Measurements from ENCODE around the gene GRM8. TPM values are rescaled to one million over a fixed set of nuclear protein-coding genes. Genes with fewer than 3 reads are reported as not detected.

Gene GRM8
- total and polyA plus RNA-seq, 2 donors = 0.27 to 0.38 TPM

- Histone ChIP-seq H3K4me1 (ENCODE audit: control insufficient read depth in 2 of 2, insufficient read depth in 2 of 2, low read length in 2 of 2) (no peaks in the 10 kb centered on the region), H3K9me3 (ENCODE audit: control insufficient read depth in 2 of 2, insufficient read depth in 1 of 2, low read length in 1 of 2) (no peaks in the 10 kb centered on the region), H3K4me3 (ENCODE audit: low read length in 2 of 2) (no peak overlapping the region), H3K27me3 (ENCODE audit: control insufficient read depth in 2 of 2, insufficient read depth in 1 of 2, low read length in 1 of 2) (no peaks in the 10 kb centered on the region), H3K36me3 (ENCODE audit: control insufficient read depth in 2 of 2, insufficient read depth in 2 of 2, low read length in 1 of 2) (no peaks in the 10 kb centered on the region), H3K27ac (ENCODE audit: low read depth in 1 of 2, low read length in 1 of 2) (no peak overlapping the region)
- 87% methylated on average over 4 of the region's 4 CpGs for WGBS
- DNase-seq (ENCODE audit: low read depth in 6 of 9, low spot score in 9 of 9) = no peak
These were observed 589.9 kb downstream of the GRM8 start for GRCh38 chr7:126662856-126663255.

GRCh38 chr7:126659124-126659523 lies 593.6 kb downstream of the GRM8 start:
- no peaks in the 10 kb centered on the region for H3K36me3 ChIP-seq (ENCODE audit: control insufficient read depth in 2 of 2, insufficient read depth in 2 of 2, low read length in 1 of 2)
- H3K27me3 ChIP-seq (ENCODE audit: control insufficient read depth in 2 of 2, insufficient read depth in 1 of 2, low read length in 1 of 2) = no peaks in the 10 kb centered on the region
- DNase-seq (ENCODE audit: low read depth in 6 of 9, low spot score in 9 of 9) = no peak
- 50% methylated on average over 3 of the region's 3 CpGs for WGBS
- H3K27ac ChIP-seq (ENCODE audit: low read depth in 1 of 2, low read length in 1 of 2) = no peak overlapping the region
- peaks cover 0 to 2% of the 10 kb centered on the region in 2 donors for H3K9me3 ChIP-seq (ENCODE audit: control insufficient read depth in 2 of 2, insufficient read depth in 1 of 2, low read length in 1 of 2)
- H3K4me1 ChIP-seq (ENCODE audit: control insufficient read depth in 2 of 2, insufficient read depth in 2 of 2, low read length in 2 of 2) = no peaks in the 10 kb centered on the region
- no peak overlapping the region for H3K4me3 ChIP-seq (ENCODE audit: low read length in 2 of 2)

GRCh38 chr7:126658684-126659083 lies 594.1 kb downstream of the GRM8 start:
- DNase-seq (ENCODE audit: low read depth in 6 of 9, low spot score in 9 of 9) = no peak
- H3K36me3 ChIP-seq (ENCODE audit: control insufficient read depth in 2 of 2, insufficient read depth in 2 of 2, low read length in 1 of 2) = no peaks in the 10 kb centered on the region
- no peak overlapping the region for H3K4me3 ChIP-seq (ENCODE audit: low read length in 2 of 2)
- 95% methylated on average over 16 of the region's 16 CpGs for WGBS
- peaks cover 0 to 2% of the 10 kb centered on the region in 2 donors for H3K9me3 ChIP-seq (ENCODE audit: control insufficient read depth in 2 of 2, insufficient read depth in 1 of 2, low read length in 1 of 2)
- no peak overlapping the region for H3K27ac ChIP-seq (ENCODE audit: low read depth in 1 of 2, low read length in 1 of 2)
- no peaks in the 10 kb centered on the region for H3K4me1 ChIP-seq (ENCODE audit: control insufficient read depth in 2 of 2, insufficient read depth in 2 of 2, low read length in 2 of 2)
- H3K27me3 ChIP-seq (ENCODE audit: control insufficient read depth in 2 of 2, insufficient read depth in 1 of 2, low read length in 1 of 2) = no peaks in the 10 kb centered on the region

GRCh38 chr7:126657599-126658358 lies 595.0 kb downstream of the GRM8 start:
- H3K4me1 ChIP-seq (ENCODE audit: control insufficient read depth in 2 of 2, insufficient read depth in 2 of 2, low read length in 2 of 2) = no peaks in the 10 kb centered on the region
- 92% methylated on average over 6 of the region's 6 CpGs for WGBS
- no peaks in the 10 kb centered on the region for H3K27me3 ChIP-seq (ENCODE audit: control insufficient read depth in 2 of 2, insufficient read depth in 1 of 2, low read length in 1 of 2)
- H3K27ac ChIP-seq (ENCODE audit: low read depth in 1 of 2, low read length in 1 of 2) = no peak overlapping the region
- DNase-seq (ENCODE audit: low read depth in 6 of 9, low spot score in 9 of 9) = no peak
- peaks cover 0 to 2% of the 10 kb centered on the region in 2 donors for H3K9me3 ChIP-seq (ENCODE audit: control insufficient read depth in 2 of 2, insufficient read depth in 1 of 2, low read length in 1 of 2)
- no peaks in the 10 kb centered on the region for H3K36me3 ChIP-seq (ENCODE audit: control insufficient read depth in 2 of 2, insufficient read depth in 2 of 2, low read length in 1 of 2)
- H3K4me3 ChIP-seq (ENCODE audit: low read length in 2 of 2) = no peak overlapping the region

GRCh38 chr7:126657137-126657536 lies 595.6 kb downstream of the GRM8 start:
- Histone ChIP-seq H3K4me3 (ENCODE audit: low read length in 2 of 2) (no peak overlapping the region), H3K36me3 (ENCODE audit: control insufficient read depth in 2 of 2, insufficient read depth in 2 of 2, low read length in 1 of 2) (no peaks in the 10 kb centered on the region), H3K4me1 (ENCODE audit: control insufficient read depth in 2 of 2, insufficient read depth in 2 of 2, low read length in 2 of 2) (no peaks in the 10 kb centered on the region), H3K9me3 (ENCODE audit: control insufficient read depth in 2 of 2, insufficient read depth in 1 of 2, low read length in 1 of 2) (peaks cover 0 to 2% of the 10 kb centered on the region in 2 donors), H3K27me3 (ENCODE audit: control insufficient read depth in 2 of 2, insufficient read depth in 1 of 2, low read length in 1 of 2) (no peaks in the 10 kb centered on the region), H3K27ac (ENCODE audit: low read depth in 1 of 2, low read length in 1 of 2) (no peak overlapping the region)
- DNase-seq (ENCODE audit: low read depth in 6 of 9, low spot score in 9 of 9) = no peak
- 82% methylated on average over 3 of the region's 3 CpGs for WGBS

- H3K4me1 ChIP-seq (ENCODE audit: control insufficient read depth in 2 of 2, insufficient read depth in 2 of 2, low read length in 2 of 2) = no peaks in the 10 kb centered on the region
- WGBS = 83% methylated on average over 6 of the region's 6 CpGs
- DNase-seq (ENCODE audit: low read depth in 6 of 9, low spot score in 9 of 9) = no peak
- no peak overlapping the region for H3K4me3 ChIP-seq (ENCODE audit: low read length in 2 of 2)
- no peak overlapping the region for H3K27ac ChIP-seq (ENCODE audit: low read depth in 1 of 2, low read length in 1 of 2)
- H3K36me3 ChIP-seq (ENCODE audit: control insufficient read depth in 2 of 2, insufficient read depth in 2 of 2, low read length in 1 of 2) = no peaks in the 10 kb centered on the region
- H3K9me3 ChIP-seq (ENCODE audit: control insufficient read depth in 2 of 2, insufficient read depth in 1 of 2, low read length in 1 of 2) = peaks cover 0 to 2% of the 10 kb centered on the region in 2 donors
- H3K27me3 ChIP-seq (ENCODE audit: control insufficient read depth in 2 of 2, insufficient read depth in 1 of 2, low read length in 1 of 2) = no peaks in the 10 kb centered on the region
These were observed 596.6 kb downstream of the GRM8 start for GRCh38 chr7:126656165-126656564.

GRCh38 chr7:126637538-126637937 lies 615.2 kb downstream of the GRM8 start:
- DNase-seq (ENCODE audit: low read depth in 6 of 9, low spot score in 9 of 9) = no peak
- Histone ChIP-seq H3K4me1 (ENCODE audit: control insufficient read depth in 2 of 2, insufficient read depth in 2 of 2, low read length in 2 of 2) (no peaks in the 10 kb centered on the region), H3K9me3 (ENCODE audit: control insufficient read depth in 2 of 2, insufficient read depth in 1 of 2, low read length in 1 of 2) (no peaks in the 10 kb centered on the region), H3K36me3 (ENCODE audit: control insufficient read depth in 2 of 2, insufficient read depth in 2 of 2, low read length in 1 of 2) (no peaks in the 10 kb centered on the region), H3K27ac (ENCODE audit: low read depth in 1 of 2, low read length in 1 of 2) (no peak overlapping the region), H3K27me3 (ENCODE audit: control insufficient read depth in 2 of 2, insufficient read depth in 1 of 2, low read length in 1 of 2) (no peaks in the 10 kb centered on the region), H3K4me3 (ENCODE audit: low read length in 2 of 2) (no peak overlapping the region)
- 88% methylated on average over 4 of the region's 4 CpGs for WGBS

- no peaks in the 10 kb centered on the region for H3K4me1 ChIP-seq (ENCODE audit: control insufficient read depth in 2 of 2, insufficient read depth in 2 of 2, low read length in 2 of 2)
- H3K9me3 ChIP-seq (ENCODE audit: control insufficient read depth in 2 of 2, insufficient read depth in 1 of 2, low read length in 1 of 2) = no peaks in the 10 kb centered on the region
- H3K27ac ChIP-seq (ENCODE audit: low read depth in 1 of 2, low read length in 1 of 2) = no peak overlapping the region
- H3K36me3 ChIP-seq (ENCODE audit: control insufficient read depth in 2 of 2, insufficient read depth in 2 of 2, low read length in 1 of 2) = no peaks in the 10 kb centered on the region
- H3K27me3 ChIP-seq (ENCODE audit: control insufficient read depth in 2 of 2, insufficient read depth in 1 of 2, low read length in 1 of 2) = no peaks in the 10 kb centered on the region
- DNase-seq (ENCODE audit: low read depth in 6 of 9, low spot score in 9 of 9) = no peak
- no peak overlapping the region for H3K4me3 ChIP-seq (ENCODE audit: low read length in 2 of 2)
These were observed 617.2 kb downstream of the GRM8 start for GRCh38 chr7:126635545-126635944.

GRCh38 chr7:126608339-126608776 lies 644.4 kb downstream of the GRM8 start:
- Histone ChIP-seq H3K27ac (ENCODE audit: low read depth in 1 of 2, low read length in 1 of 2) (no peak overlapping the region), H3K4me3 (ENCODE audit: low read length in 2 of 2) (no peak overlapping the region), H3K4me1 (ENCODE audit: control insufficient read depth in 2 of 2, insufficient read depth in 2 of 2, low read length in 2 of 2) (no peaks in the 10 kb centered on the region), H3K27me3 (ENCODE audit: control insufficient read depth in 2 of 2, insufficient read depth in 1 of 2, low read length in 1 of 2) (no peaks in the 10 kb centered on the region), H3K9me3 (ENCODE audit: control insufficient read depth in 2 of 2, insufficient read depth in 1 of 2, low read length in 1 of 2) (no peaks in the 10 kb centered on the region), H3K36me3 (ENCODE audit: control insufficient read depth in 2 of 2, insufficient read depth in 2 of 2, low read length in 1 of 2) (no peaks in the 10 kb centered on the region)
- no peak for DNase-seq (ENCODE audit: low read depth in 6 of 9, low spot score in 9 of 9)
- 59% methylated on average over 7 of the region's 7 CpGs for WGBS
